Dedifferentiated amniotic fluid mesenchymal stem cell (primary cell): Measurements from ENCODE around the gene C11orf58.

Experiments
- DNase-seq: peaks from one replicate; pipeline ENCODE4 v3.0.0-alpha.2; 2016; ENCODE audit errors: extremely low spot score

C11orf58 gene

DNA sequence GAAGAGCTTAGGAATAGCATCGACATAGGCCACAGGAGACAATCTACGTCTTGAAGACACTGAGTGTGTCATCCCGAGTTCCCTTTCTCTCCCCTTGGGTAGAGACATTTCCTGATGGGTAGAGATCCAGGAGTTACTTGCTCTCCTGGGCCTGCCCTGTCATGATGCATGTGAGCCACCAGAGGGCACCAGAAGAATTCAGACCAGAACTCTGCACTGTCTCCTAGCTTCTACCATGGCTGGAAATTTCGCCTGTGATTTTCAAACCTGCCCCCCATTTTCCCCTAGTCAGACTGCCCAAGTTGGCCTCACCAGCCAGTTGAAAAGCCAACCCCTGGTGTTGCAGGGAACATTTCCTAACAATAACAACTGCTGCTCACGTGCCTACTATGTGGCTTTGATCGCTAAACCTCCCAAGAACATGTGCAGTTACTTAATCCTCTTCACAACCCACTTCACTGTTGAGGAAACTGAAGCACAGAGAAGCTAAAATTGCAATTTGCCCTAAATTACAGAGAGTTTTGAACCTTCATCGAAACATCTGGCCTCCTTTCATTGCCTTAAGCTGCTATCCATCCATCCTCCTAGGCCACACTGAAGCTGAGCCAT is 47.2 kb downstream of the C11orf58 start:
- DNase-seq = peak; percentile 74

DNA sequence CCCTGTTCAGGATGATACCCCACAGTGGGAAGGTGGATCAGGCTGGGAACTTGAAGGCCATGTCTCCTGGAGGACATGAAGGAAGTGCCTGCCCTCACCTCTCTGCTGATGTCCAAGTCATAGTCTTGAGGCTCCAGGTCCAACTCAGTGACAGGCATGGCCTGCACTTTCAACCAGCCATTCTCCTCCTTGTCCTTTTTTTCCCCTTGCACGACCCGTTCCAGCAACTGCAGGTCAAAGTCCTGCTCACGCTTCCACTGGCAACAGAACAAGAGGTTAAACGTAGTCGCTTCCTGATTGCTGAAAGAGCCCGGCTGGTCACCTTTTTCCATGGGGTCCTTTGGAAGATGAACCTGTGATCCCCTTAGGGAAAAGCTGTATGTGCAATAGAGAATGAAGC is 47.7 kb downstream of the C11orf58 start:
- no peak for DNase-seq

DNA sequence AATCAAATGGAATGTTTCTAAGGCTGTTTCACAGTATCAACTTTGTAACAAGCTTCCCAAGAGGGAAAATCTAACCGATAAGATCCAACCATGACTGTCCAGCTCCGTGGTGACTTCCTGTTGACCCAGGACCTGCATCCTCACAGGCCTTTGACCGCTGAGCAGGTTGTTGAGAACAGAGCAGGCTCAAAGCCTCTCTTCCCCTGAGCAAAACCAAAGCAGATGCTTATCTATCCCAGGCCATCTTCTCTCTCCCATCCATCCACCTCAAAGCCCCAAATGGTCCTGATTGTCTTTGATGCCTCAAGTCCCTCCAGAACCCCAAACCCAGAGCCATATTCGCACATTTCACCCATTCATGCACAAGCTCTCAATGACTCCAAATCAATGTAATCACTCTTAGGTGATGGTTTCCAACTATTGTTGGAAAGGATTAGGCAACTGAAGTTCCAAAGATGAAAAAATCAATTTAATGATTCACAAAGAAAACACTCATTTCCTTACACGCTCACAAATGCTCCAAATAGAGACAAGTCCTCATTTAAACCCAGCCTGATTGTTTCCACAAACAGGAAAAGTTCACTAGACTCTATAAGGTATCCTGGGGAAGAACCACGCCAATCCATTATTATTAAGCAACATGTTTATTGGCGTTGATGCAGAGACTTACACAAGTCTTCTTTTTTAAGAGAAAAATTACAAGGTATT is 48.7 kb downstream of the C11orf58 start:
- DNase-seq = no peak

DNA sequence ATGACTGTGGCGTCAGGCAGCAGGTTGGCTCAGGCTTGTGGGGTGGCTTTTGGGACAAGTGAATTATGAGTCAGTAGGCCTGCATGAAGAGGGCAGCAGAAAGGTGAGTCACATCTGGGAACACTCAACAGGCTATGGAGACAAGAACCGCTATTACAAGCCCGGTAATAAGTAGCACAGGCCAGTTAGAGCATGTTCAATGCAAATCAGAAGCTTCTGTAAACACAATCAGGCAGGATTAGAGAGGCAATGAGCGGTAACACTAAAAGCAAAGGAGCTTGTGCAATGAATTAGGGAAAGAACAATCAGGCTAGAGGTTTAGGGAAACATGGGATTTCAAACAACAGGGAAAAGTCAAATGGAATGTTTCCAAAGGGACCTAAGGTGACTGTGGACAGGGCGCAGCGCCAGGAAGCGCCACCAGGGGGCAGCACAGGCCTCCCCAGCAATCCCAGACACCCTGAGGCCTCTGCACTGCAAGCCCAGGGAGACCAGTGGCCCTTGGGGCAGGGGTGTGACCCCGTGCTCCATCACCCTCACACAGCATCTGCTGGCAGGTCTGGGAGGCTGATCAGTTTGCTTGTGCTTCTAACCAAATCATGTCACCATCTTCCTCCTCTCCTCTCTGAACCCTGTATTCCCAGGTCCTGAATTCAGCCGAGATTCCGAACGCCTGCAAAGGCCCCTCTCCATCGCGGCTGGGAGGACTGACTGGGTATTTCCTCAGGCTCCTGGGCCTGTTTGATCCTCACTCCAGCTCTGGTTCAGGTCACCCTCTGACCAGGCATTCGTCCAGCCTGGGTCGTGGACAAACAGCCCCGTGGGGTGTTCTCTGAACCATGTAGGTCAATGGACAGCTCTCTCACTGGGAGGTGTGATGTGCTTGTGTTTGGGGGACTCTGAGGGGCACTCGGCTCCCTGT is 50.0 kb downstream of the C11orf58 start:
- peak; percentile 28 for DNase-seq

DNA sequence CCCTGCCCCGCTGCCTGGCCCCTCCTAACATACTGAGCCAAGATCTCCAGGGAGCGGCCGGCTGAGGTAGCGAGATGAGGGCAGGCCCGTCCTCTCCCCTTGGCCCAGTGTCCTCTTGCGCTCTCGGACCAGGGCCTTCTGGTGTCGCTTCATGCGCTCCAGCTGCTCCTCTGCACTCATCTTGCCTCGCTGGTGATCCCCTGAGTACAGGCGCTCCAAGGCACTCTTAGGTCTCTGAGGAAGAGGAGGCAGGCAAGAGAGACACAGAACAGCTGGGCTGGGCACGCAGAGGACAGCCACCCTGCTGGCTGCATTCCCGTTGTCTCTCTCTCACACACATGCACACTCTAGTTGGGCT is 50.6 kb downstream of the C11orf58 start:
- DNase-seq = no peak

DNA sequence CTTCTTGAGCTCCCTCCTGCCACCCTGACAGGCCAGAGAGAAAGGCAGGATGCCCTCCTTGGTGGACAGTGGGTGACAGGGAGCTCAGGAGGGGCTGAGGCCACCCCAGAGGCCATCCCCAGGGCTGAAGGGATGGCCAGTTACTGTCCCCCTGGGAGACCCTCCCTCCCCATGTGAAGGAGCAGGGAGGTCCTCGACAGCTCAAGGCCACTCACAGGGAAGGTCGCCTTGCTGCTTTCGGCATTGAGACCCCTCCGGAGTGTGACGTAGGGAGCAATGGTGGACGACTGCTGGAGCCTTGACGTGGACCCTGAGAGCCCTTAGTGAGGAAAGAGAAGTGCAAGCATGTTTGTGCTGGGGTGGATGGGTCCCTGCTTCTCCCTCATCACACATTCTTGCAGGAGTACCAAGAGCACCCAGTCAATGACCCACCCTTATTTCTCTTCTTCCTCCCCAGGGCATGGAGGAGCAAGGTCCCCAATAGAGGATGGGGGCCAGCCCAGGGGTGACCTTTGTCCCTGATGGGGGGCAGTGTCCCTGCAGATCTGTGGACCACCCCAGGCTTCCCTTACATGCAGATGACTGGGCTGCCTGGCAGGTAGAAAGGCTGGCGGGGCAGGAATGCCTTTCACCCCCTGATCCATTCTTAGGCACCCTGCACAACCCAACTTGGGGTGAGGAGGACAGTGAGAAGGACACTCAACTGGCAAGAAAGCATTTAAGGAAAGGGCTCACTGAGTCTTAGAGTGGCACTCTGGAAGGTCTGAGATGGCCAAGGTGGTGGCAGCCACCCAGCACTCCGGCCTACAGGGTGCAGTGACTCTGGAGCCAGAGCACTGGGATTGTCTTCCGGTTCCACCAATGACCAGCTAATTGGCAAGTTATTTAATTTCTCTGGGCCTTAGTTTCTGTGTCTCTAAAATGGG is 51.4 kb downstream of the C11orf58 start:
- DNase-seq = no peak

DNA sequence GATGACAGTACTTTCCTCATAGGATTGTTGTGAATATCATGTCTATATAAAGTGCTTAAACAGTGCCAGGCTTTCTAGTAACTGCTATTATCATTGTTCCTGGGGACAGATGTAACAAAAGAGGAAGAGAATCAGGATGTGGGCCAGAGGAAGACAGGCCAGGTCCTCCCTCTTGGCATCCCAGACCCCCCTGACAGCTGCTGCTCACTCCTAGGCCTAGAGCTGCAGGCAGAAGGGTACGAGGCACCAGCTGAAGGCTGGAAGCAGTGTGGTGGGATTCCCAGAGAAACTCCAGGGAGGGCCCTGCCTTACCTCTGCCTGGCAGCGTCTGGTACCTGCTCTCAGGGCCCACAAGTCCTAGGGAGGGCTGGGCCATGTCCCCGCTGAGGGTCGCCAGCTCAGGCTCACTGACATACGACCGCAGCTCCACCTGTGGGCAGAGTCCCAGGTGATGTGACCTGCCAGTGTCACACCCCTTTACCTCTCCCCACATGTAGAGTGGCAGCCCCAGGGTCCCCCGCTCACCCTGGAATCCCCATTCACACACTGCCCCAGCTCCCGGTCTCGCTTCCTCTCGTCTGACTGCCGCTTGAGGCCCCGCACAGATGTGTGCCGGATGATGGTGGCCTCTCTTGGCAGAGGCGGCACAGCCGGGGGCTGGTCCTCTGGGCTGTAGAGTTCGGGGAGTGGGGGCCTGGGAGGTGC is 52.2 kb downstream of the C11orf58 start:
- DNase-seq = no peak

DNA sequence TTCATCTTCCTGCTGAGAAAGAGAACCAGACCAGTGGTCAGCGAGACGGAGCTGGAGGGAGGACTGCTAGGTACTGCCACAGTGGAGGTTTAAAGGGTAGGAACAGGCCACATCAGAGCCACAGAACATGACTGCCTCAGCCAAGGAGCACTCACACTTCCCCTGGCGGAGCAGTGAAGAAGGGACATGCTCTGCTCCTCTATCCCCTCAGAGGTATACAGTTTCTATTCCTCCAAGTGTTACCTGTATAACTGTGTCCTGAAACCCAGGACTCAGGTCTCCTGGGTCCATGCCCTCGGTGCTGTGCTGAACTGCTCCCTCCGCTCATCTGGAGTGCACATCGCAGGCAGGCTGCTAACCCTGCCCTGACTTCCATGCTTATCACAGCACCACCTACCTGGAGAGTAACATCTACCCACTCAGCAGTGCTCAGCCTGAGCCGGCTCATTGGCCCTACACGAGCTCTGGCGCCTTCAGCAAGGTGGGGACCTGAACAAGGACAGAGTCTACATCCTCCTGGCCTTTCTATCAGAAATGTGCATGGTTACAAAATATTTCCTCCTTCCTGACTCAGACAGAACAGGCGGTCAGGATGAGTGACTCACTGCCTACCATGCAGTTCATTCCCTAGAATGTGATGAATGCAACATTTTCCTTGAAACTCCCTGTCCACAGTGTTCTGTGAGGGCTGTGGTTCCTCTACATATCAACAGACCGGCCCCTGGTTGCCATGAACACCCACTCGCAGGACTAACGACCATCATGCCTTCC is 52.9 kb downstream of the C11orf58 start:
- DNase-seq = peak; percentile 90

DNA sequence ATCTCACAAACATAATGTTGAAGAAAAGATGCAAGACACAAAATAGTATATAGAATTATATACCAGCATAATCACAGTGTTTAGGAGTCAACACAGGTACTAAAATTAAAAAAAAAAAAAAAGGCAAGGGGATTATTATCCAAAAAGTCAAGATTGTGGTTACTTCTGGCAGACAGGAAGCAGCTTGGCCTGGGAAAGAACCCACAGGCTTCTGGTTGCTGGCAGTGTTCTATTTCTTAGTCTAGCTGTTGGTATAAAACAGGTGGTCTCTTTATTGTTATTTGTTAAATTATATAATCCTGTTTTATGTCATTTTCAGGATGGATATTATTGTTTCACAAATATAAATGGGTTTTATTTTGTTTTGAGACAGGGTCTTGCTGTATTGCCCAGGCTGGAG is 54.0 kb downstream of the C11orf58 start:
- DNase-seq = no peak

DNA sequence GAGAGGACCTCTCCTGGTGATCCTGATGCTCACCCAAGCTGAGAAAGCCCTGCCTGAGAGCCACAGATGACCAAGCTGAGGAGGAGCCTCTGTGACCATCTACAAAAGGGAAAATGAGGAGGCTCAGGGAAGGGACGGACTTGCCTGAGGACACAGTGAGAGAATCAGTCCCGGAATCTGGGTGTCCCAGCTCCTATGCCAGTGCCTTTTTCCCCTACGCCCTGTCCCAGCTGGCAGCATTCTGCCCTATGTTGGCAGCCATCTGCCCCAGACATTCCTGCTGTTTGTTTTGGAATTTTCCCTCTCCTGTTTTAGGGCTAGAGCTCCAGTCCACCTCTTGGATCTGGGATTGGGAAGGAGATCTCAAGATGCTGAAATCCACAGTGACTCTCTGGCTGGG is 54.6 kb downstream of the C11orf58 start:
- DNase-seq = no peak

DNA sequence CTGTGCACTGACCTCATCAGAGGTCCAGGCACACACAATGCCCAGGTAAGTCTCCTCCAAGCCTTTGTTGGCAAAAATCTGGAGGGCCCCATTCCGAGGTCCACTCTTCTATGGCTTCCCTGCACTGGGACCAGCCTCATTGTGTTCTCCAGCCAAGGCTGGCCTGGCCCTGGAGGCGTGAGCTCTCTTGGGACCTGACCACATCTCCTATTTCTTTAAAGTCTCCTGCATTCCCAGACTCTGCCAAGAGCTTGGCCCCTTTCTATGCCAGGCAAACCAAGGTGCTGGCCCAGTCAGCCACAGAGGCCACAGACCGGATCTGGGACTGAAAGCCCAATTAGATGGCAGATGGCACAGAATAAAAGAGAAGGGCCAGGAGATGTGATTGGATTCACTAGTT is 55.1 kb downstream of the C11orf58 start:
- no peak for DNase-seq

DNA sequence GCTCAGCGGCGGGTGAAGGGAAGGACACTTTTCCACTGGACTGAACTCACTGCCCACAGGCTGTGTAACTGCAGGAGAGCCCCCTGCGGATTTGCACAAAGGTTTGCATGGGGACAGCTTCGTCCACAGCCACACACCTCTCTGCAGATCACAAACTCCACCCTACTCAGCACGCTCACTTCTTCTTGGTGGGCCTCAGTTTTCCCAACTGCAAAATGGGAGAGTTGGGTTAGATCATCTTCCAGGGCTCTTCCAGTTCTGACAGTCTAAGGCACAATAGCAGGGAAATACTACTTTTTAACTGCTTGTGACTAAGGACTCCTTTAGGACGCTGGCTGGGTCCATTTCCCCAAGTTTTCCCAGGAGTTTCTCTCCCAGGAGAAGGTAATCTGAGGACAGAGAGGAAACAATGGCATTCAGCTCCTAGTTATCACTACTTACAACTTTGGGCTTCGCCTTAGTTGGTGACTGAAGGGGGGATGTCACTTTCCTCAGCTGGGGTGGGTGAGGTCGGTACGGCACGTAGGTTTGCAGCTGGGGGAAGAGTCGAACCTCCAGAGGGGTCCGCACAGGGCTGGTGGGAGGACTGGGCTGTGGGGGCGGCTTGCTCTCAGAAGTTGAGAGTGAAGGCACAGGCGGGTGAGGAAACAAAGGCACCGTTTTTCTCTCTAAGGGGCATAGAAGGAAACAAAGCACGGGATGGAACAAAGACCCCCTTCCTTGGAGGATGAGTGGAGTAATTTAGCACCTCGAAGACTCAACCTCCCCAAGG is 55.8 kb downstream of the C11orf58 start:
- DNase-seq = no peak

DNA sequence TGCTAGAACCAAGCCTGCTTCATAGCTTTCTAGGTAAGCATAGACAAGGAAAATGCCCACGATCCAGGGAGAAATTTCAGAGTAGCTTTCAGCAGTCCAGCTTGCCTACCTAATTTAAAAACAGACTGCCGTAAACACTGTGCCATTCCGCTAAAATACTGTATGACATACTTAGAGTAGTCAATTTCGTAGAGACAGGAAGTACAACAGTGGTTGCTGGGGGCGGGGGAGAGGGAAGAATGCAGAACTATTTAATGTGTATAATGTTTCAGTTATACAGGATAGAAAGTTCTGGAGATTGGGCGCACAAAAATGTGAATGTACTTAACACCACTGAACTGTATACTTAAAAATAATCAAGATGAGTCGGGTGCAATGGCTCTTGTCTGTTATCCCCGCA is 56.7 kb downstream of the C11orf58 start:
- DNase-seq = no peak

DNA sequence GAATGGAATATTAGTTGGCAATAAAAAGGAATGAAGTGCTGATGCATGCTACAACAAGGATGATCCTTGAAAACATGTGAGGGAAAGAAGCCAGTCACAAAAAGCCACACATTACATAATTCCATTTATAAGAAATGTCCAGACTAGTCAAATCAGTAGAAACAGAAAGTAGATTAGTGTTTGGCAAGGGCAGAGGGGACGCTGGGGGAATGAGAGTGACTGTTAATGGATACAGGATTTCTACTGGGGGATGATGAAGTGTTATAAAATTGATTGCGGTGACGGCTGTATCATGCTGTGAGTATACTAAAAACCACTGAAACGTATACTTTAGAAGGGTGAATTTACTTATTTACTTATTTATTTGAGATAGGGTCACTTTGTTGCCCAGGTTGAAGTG is 57.9 kb downstream of the C11orf58 start:
- DNase-seq = no peak

DNA sequence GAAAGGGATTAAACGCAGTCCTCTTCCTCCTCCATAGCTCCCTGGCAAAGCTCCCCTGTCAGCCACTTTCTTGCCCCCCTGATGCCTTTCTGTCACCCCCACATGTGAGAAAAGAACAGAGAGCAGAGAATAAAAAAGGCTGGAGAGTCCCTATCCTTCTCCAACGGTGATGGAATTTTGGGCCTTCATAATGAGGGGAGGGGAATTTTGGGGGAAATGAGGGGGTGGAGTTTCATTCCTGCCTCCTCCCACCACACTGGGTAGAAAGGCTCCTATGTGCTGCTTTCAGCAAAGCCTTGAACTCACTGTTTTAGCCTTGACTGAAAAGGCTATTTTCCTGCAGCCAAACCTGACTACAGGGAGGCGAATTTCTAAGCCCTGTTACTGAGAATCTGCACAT is 59.3 kb downstream of the C11orf58 start:
- no peak for DNase-seq

DNA sequence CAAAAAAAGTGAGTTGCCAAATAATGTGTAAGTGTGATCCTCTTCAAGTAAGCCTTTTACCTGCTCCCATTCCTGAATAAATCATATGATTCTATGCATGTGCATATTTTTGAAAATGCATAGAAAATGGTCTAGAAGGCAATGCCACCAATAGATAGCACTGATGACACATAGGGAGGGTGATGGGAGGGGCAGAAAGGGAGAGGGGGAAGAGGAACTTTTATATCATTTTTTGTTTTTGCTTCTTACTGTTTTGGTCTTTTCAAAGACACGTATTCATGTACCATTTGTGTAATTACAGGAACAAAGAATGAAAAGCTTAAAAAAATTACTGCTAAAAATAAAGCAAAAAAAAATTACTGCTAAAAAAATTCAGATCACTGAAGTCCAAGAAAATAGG is 60.8 kb downstream of the C11orf58 start:
- no peak for DNase-seq

DNA sequence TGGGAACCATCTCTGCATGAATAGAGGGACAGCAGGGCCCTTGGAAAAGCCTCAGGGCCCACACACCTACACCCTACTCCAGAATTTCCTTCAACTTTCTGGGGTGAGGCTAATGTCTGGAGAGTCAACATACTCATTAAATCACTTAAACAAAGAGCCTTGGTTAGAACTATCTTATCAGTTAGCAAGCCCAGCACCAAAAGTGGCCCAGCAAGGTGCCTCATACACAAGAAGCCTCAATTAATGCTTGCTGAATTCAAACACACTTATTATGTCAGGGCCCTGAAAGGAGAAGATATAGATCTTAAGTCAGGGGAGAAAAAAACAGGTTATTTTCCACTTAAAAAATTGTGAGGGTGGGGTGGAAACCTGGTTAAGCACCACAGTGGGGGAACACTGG is 61.4 kb downstream of the C11orf58 start:
- no peak for DNase-seq

DNA sequence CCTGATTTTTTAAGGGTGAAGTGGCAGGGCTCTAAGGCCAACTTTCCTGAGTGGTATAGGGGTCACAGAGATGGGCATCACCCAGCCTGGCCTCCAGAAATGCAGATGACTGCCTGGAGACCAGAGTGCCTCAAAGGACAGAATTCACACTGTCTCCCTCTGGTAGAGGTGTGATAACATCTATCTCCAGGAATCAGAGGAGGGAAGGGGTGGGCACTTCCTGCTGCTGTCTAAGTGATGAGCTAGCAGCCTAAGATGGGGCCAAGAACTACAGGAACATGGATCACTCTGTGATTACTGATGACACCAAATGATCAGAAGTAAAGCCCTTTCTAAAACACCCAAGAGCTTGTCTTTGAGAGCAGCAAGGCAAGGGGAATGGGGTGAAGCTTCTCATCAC is 61.9 kb downstream of the C11orf58 start:
- no peak for DNase-seq

DNA sequence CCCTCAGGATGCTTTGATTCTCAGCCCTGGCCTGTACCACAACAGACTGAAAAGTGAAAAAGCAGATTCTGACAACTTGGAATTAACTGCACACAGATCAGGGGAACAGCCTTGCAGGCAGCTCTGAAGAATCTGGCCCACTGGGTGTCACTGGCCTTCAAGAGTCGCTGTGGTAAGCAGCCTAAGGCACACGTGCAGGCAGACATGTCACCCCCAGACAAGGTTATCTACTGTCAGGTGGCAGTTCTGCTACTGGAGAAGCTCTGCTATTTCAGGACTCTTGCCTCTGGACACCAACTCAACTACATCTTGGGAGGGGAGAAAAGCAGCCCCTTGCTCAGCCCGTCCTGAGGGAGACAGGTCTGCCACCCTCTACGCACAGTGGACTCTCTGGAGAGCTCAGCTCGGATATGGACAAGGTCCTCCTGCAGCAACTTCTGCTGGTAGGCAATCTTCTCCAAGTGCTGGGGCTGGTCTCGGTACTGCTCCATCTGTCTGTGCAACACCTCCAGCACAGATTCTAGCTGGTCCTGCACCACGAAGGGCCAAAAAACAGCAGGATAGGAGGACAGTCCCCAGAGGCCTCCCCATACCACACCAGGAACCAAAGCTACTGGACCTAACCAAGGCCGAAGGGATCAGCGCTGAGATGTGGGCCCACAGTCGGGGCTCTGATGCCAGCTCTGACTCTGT is 63.0 kb downstream of the C11orf58 start:
- DNase-seq = no peak
